ENCODE results near the gene S100A2.

GRCh38 chr1:153552335-153552734 is 13.3 kb downstream of the S100A2 start:
- 0 out of 4 replicates have a peak, but pooled peaks have one; percentile 5 to 25 for TF ChIP-seq CTCF (conservative IDR thresholded peaks at IDR 0.05; ENCODE audit: low read depth in 2 of 2)
- TF ChIP-seq, protein P1, sequence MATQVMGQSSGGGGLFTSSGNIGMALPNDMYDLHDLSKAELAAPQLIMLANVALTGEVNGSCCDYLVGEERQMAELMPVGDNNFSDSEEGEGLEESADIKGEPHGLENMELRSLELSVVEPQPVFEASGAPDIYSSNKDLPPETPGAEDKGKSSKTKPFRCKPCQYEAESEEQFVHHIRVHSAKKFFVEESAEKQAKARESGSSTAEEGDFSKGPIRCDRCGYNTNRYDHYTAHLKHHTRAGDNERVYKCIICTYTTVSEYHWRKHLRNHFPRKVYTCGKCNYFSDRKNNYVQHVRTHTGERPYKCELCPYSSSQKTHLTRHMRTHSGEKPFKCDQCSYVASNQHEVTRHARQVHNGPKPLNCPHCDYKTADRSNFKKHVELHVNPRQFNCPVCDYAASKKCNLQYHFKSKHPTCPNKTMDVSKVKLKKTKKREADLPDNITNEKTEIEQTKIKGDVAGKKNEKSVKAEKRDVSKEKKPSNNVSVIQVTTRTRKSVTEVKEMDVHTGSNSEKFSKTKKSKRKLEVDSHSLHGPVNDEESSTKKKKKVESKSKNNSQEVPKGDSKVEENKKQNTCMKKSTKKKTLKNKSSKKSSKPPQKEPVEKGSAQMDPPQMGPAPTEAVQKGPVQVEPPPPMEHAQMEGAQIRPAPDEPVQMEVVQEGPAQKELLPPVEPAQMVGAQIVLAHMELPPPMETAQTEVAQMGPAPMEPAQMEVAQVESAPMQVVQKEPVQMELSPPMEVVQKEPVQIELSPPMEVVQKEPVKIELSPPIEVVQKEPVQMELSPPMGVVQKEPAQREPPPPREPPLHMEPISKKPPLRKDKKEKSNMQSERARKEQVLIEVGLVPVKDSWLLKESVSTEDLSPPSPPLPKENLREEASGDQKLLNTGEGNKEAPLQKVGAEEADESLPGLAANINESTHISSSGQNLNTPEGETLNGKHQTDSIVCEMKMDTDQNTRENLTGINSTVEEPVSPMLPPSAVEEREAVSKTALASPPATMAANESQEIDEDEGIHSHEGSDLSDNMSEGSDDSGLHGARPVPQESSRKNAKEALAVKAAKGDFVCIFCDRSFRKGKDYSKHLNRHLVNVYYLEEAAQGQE (IDR thresholded peaks at IDR 0.05; ENCODE audit: unreplicated experiment) = no peak
- no peak for TF ChIP-seq POLR2AphosphoS5 (IDR thresholded peaks at IDR 0.05; ENCODE audit: low read depth)
- no peak for TF ChIP-seq EZH2 (IDR thresholded peaks at IDR 0.05; ENCODE audit: low read depth, unreplicated experiment)
- no peak for TF ChIP-seq CREB1 (CRISPR knock-in tag; IDR thresholded peaks at IDR 0.05; ENCODE audit: low read depth)
- no peak for TF ChIP-seq ETS1 (IDR thresholded peaks at IDR 0.05)
- no peak for TF ChIP-seq EZH2phosphoT487 (IDR thresholded peaks at IDR 0.05; ENCODE audit: unreplicated experiment)
- no peak for TF ChIP-seq STAT1 (IDR thresholded peaks at IDR 0.05; ENCODE audit: unreplicated experiment)
- TF ChIP-seq ZNF114 (CRISPR knock-in tag; IDR thresholded peaks at IDR 0.05) = no peak
- no peak for TF ChIP-seq JUNB (IDR thresholded peaks at IDR 0.05; ENCODE audit: unreplicated experiment)

All from GM23338 (cell line).